ENCODE data around the gene RNF13.

- TF ChIP-seq CTCF (conservative IDR thresholded peaks at IDR 0.05 in 1 of 2, IDR thresholded peaks at IDR 0.05 in 1 of 2; ENCODE audit: low read depth in 1 of 2, low read length in 2 of 2) (no peak), EZH2 (IDR thresholded peaks at IDR 0.05; ENCODE audit: low read length, missing control alignments) (no peak)
These were observed 58.8 kb downstream of the RNF13 start for GRCh38 chr3:149871855-149872254.

Data from fibroblast of lung (primary cell).